Fibroblast of skin of back (primary cell): ENCODE measurements around the gene CYLD.

Experiments used
- DNase-seq: peaks from one replicate; pipeline ENCODE4 v3.0.0-alpha.2; 2013

Gene CYLD

GRCh38 chr16:50821586-50821985 lies 79.7 kb downstream of the CYLD start:
- DNase-seq: peak; percentile 8

- DNase-seq: no peak
These were observed 80.8 kb downstream of the CYLD start for GRCh38 chr16:50822671-50823070.

GRCh38 chr16:50826797-50827316 lies 85.0 kb downstream of the CYLD start:
- DNase-seq: no peak

GRCh38 chr16:50828164-50828702 lies 86.3 kb downstream of the CYLD start:
- no peak for DNase-seq

- no peak for DNase-seq
These were observed 88.8 kb downstream of the CYLD start for GRCh38 chr16:50830698-50831097.

- no peak for DNase-seq
These were observed 89.9 kb downstream of the CYLD start for GRCh38 chr16:50831751-50832150.

GRCh38 chr16:50833929-50834328 lies 92.0 kb downstream of the CYLD start:
- DNase-seq: no peak

- no peak for DNase-seq
These were observed 92.8 kb downstream of the CYLD start for GRCh38 chr16:50834701-50835100.

- no peak for DNase-seq
These were observed 93.6 kb downstream of the CYLD start for GRCh38 chr16:50835358-50836060.

- DNase-seq: no peak
These were observed 94.3 kb downstream of the CYLD start for GRCh38 chr16:50836121-50836621.

GRCh38 chr16:50837324-50837723 lies 95.4 kb downstream of the CYLD start:
- no peak for DNase-seq

- DNase-seq: no peak
These were observed 96.3 kb downstream of the CYLD start for GRCh38 chr16:50838165-50838564.

- DNase-seq: no peak
These were observed 97.0 kb downstream of the CYLD start for GRCh38 chr16:50838885-50839284.

GRCh38 chr16:50839356-50839755 lies 97.5 kb downstream of the CYLD start:
- no peak for DNase-seq

- no peak for DNase-seq
These were observed 98.2 kb downstream of the CYLD start for GRCh38 chr16:50839920-50840729.

- no peak for DNase-seq
These were observed 99.4 kb downstream of the CYLD start for GRCh38 chr16:50841081-50841886.

GRCh38 chr16:50842013-50842505 lies 100.2 kb downstream of the CYLD start:
- DNase-seq: no peak

GRCh38 chr16:50842589-50842988 lies 100.7 kb downstream of the CYLD start:
- DNase-seq: no peak

- DNase-seq: no peak
These were observed 103.0 kb downstream of the CYLD start for GRCh38 chr16:50844840-50845239.

- no peak for DNase-seq
These were observed 103.4 kb downstream of the CYLD start for GRCh38 chr16:50845296-50845695.

- DNase-seq: no peak
These were observed 104.6 kb downstream of the CYLD start for GRCh38 chr16:50846511-50846910.

GRCh38 chr16:50847166-50847565 lies 105.3 kb downstream of the CYLD start:
- DNase-seq: no peak
